ENCODE results near the gene CCDC184.

CCDC184 gene

DNA sequence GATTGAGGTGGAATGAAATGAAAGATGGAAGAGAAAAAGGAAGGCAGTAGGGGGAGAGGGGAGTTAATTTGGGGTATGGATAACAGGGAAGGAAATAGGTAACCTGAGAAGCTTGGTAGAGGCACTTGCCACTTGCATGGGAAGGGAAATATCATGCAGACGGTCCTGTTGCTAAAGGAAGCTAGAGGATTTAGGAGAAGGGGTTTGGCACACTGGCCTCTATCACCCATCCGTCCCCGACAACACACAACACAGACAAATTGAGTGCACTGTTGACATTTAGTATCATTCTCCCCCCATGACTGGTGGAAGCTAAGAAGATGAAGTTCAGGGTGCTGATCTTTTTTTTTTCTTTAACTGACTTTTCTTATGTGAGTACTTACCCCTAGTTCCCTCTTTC is 17.6 kb downstream of the CCDC184 start:
- Histone ChIP-seq H3K4me3 (ENCODE audit: insufficient read depth, low read length, poor library complexity, severe bottlenecking) (no peak overlapping the region), H3K9ac (ENCODE audit: low read length) (no peak overlapping the region), H3K79me2 (ENCODE audit: insufficient read depth, low read length) (no peaks in the 10 kb centered on the region), H3K4me2 (ENCODE audit: low read depth, low read length, poor library complexity, severe bottlenecking) (no peak overlapping the region), H3F3A (ENCODE audit: insufficient read depth) (no peaks in the 10 kb centered on the region), H3K9me2 (replicated peaks; ENCODE audit: insufficient read depth, low read length) (no peaks in the 10 kb centered on the region), H4K20me1 (ENCODE audit: low read depth, low read length) (no peaks in the 10 kb centered on the region), H3K9me3 (ENCODE audit: insufficient read depth, low read length) (no peaks in the 10 kb centered on the region), H3K27ac (ENCODE audit: low read depth, low read length) (no peak overlapping the region), H3K27me3 (ENCODE audit: low read length) (no peaks in the 10 kb centered on the region), H3K36me3 (ENCODE audit: low read length) (no peaks in the 10 kb centered on the region), H2AFZ (ENCODE audit: low read depth, low read length, severe bottlenecking) (no peak overlapping the region)
- TF ChIP-seq, protein P1, sequence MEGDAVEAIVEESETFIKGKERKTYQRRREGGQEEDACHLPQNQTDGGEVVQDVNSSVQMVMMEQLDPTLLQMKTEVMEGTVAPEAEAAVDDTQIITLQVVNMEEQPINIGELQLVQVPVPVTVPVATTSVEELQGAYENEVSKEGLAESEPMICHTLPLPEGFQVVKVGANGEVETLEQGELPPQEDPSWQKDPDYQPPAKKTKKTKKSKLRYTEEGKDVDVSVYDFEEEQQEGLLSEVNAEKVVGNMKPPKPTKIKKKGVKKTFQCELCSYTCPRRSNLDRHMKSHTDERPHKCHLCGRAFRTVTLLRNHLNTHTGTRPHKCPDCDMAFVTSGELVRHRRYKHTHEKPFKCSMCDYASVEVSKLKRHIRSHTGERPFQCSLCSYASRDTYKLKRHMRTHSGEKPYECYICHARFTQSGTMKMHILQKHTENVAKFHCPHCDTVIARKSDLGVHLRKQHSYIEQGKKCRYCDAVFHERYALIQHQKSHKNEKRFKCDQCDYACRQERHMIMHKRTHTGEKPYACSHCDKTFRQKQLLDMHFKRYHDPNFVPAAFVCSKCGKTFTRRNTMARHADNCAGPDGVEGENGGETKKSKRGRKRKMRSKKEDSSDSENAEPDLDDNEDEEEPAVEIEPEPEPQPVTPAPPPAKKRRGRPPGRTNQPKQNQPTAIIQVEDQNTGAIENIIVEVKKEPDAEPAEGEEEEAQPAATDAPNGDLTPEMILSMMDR (IDR thresholded peaks at IDR 0.05; ENCODE audit: insufficient read depth, low read length, poor library complexity, severe bottlenecking), result no peak
- no peak for TF ChIP-seq EZH2phosphoT487 (conservative IDR thresholded peaks at IDR 0.05; ENCODE audit: low read length)

GRCh38 chr12:48201516-48201915 is 18.1 kb downstream of the CCDC184 start:
- Histone ChIP-seq H3K9me3 (ENCODE audit: insufficient read depth, low read length) (no peaks in the 10 kb centered on the region), H3K27ac (ENCODE audit: low read depth, low read length) (no peak overlapping the region), H3K4me3 (ENCODE audit: insufficient read depth, low read length, poor library complexity, severe bottlenecking) (no peak overlapping the region), H2AFZ (ENCODE audit: low read depth, low read length, severe bottlenecking) (no peak overlapping the region), H3K4me2 (ENCODE audit: low read depth, low read length, poor library complexity, severe bottlenecking) (no peak overlapping the region), H3F3A (ENCODE audit: insufficient read depth) (no peaks in the 10 kb centered on the region), H3K36me3 (ENCODE audit: low read length) (no peaks in the 10 kb centered on the region), H3K27me3 (ENCODE audit: low read length) (no peaks in the 10 kb centered on the region), H3K9ac (ENCODE audit: low read length) (no peak overlapping the region), H3K9me2 (replicated peaks; ENCODE audit: insufficient read depth, low read length) (no peaks in the 10 kb centered on the region), H4K20me1 (ENCODE audit: low read depth, low read length) (no peaks in the 10 kb centered on the region), H3K79me2 (ENCODE audit: insufficient read depth, low read length) (no peaks in the 10 kb centered on the region)
- TF ChIP-seq, protein P1 (IDR thresholded peaks at IDR 0.05; ENCODE audit: insufficient read depth, low read length, poor library complexity, severe bottlenecking), result no peak
- TF ChIP-seq EZH2phosphoT487 (conservative IDR thresholded peaks at IDR 0.05; ENCODE audit: low read length), result no peak

GRCh38 chr12:48202766-48203165 is 19.3 kb downstream of the CCDC184 start:
- no peaks in the 10 kb centered on the region for H3K9me3 ChIP-seq (ENCODE audit: insufficient read depth, low read length)
- H3K4me2 ChIP-seq (ENCODE audit: low read depth, low read length, poor library complexity, severe bottlenecking), result no peak overlapping the region
- no peaks in the 10 kb centered on the region for H3K79me2 ChIP-seq (ENCODE audit: insufficient read depth, low read length)
- no peak overlapping the region for H2AFZ ChIP-seq (ENCODE audit: low read depth, low read length, severe bottlenecking)
- H3K27me3 ChIP-seq (ENCODE audit: low read length), result no peaks in the 10 kb centered on the region
- no peaks in the 10 kb centered on the region for H3F3A ChIP-seq (ENCODE audit: insufficient read depth)
- no peaks in the 10 kb centered on the region for H3K36me3 ChIP-seq (ENCODE audit: low read length)
- no peaks in the 10 kb centered on the region for H4K20me1 ChIP-seq (ENCODE audit: low read depth, low read length)
- no peaks in the 10 kb centered on the region for H3K9me2 ChIP-seq (replicated peaks; ENCODE audit: insufficient read depth, low read length)
- H3K27ac ChIP-seq (ENCODE audit: low read depth, low read length), result no peak overlapping the region
- no peak for TF ChIP-seq EZH2phosphoT487 (conservative IDR thresholded peaks at IDR 0.05; ENCODE audit: low read length)
- TF ChIP-seq, protein P1 (IDR thresholded peaks at IDR 0.05; ENCODE audit: insufficient read depth, low read length, poor library complexity, severe bottlenecking), result no peak
- no peak overlapping the region for H3K4me3 ChIP-seq (ENCODE audit: insufficient read depth, low read length, poor library complexity, severe bottlenecking)
- no peak overlapping the region for H3K9ac ChIP-seq (ENCODE audit: low read length)

All from SU-DHL-6 (cell line).